Kidney (tissue), 14 donors: ENCODE measurements around the gene ESPNL. TPM values are rescaled to one million over a fixed set of nuclear protein-coding genes. Genes with fewer than 3 reads are reported as not detected.

ENCODE experiments used
- DNase-seq, 5 donors: peaks; one replicate each; pipeline ENCODE4 v3.0.0-alpha.2; 2013 to 2020
- FAIRE-seq: peaks from 2 replicates; lab custom pipeline; 2012; peaks lifted over from hg19 to GRCh38; lab: Jason Lieb, UNC
- H3K27ac ChIP-seq, 2 donors: one replicate each; pipeline ENCODE4 v1.7.0; 2013; ENCODE audit warnings: low read depth in 2 of 2, low read length in 2 of 2, inconsistent platforms in 1 of 2
- H3K27me3 ChIP-seq: one replicate; pipeline ENCODE4 v1.7.1; 2013; ENCODE audit warnings: low read length, inconsistent platforms; ENCODE audit not compliant: control insufficient read depth, insufficient read depth
- H3K36me3 ChIP-seq, 3 donors: one replicate each; pipeline versions ENCODE4 v1.7.0 to v1.7.1; 2013; ENCODE audit warnings: low read length in 3 of 3, control low read depth in 1 of 3, inconsistent platforms in 1 of 3; ENCODE audit not compliant: insufficient read depth in 3 of 3, control insufficient read depth in 2 of 3
- H3K4me1 ChIP-seq, 3 donors: one replicate each; pipeline versions ENCODE4 v1.7.0 to v1.7.1; 2013; ENCODE audit warnings: low read length in 3 of 3, inconsistent platforms in 1 of 3, low read depth in 1 of 3; ENCODE audit not compliant: control insufficient read depth in 2 of 3, insufficient read depth in 2 of 3
- H3K4me3 ChIP-seq, 3 donors: one replicate each; pipeline versions ENCODE4 v1.7.0 to v1.8.1; 2013; ENCODE audit warnings: low read length in 3 of 3, control low read depth in 1 of 3, inconsistent platforms in 1 of 3
- H3K9ac ChIP-seq, 3 donors: one replicate each; pipeline versions ENCODE4 v1.7.0 to v1.7.1; 2013; ENCODE audit warnings: low read length in 3 of 3, control low read depth in 1 of 3, inconsistent platforms in 1 of 3
- H3K9me3 ChIP-seq, 3 donors: one replicate each; pipeline versions ENCODE4 v1.7.0 to v1.7.1; 2013; ENCODE audit warnings: low read length in 3 of 3, control low read depth in 1 of 3, inconsistent platforms in 1 of 3; ENCODE audit not compliant: control insufficient read depth in 2 of 3, insufficient read depth in 1 of 3
- CTCF ChIP-seq: IDR thresholded peaks from 3 replicates; pipeline ENCODE4 v1.5.1; 2012; ENCODE audit warnings: mild to moderate bottlenecking, moderate library complexity, borderline replicate concordance; ENCODE audit not compliant: insufficient read depth; ENCODE audit errors: extremely low read depth
- intact Hi-C: fragments of 100-400 bp; cut with DNase I; formaldehyde crosslinking; loops from one replicate; pipeline ENCODE4 v1.11.1; 2022
- polyA plus RNA-seq: library from polyadenylated mRNA; stranded (reverse); fragments of 350-450 nt; fragmentation: Illumina TruSeq; extraction: RNeasy Lipid Tissue Mini Kit (QIAGEN cat#74804); gene quantifications from one replicate; pipeline ENCODE4 v1.2.3, GENCODE V29; 2014; ENCODE audit warnings: low read depth, low replicate concordance; ENCODE audit not compliant: insufficient read depth
- total RNA-seq: library from RNA; stranded (reverse); fragmentation: NEBNext Ultra II Directional; extraction: Animal tissue kit (Norgen Biotek cat#: 25700); gene quantifications from one replicate; pipeline ENCODE4 v1.2.1, GENCODE V29; 2021
- donor health status: control.
- donor health status: control.
- donor health status: control.
- donor health status: control.
- donor health status: control.
- donor health status: DM: yes; HTN: yes; CAD: no.
- donor health status: Normal renal cell carcinoma (clear cell type).

ESPNL gene
- total and polyA plus RNA-seq, 2 donors from 2014 or later: 0.28 to 2.7 TPM

- Histone ChIP-seq H3K27ac (no peak overlapping the region), H3K36me3 (no peaks in the 10 kb centered on the region), H3K4me1 (peaks cover 0 to 16% (median 15%) of the 10 kb centered on the region in 3 donors), H3K9ac (no peak overlapping the region), H3K4me3 (peak overlapping the region in 2 of 3 donors; percentile 79 to 93), H3K9me3 (no peaks in the 10 kb centered on the region), H3K27me3 (no peaks in the 10 kb centered on the region)
- no peak for DNase-seq
- no peak for TF ChIP-seq CTCF
- no peak for FAIRE-seq
- intact Hi-C loops: no loop called here
These were observed 40.6 kb upstream of the ESPNL start for GRCh38 chr2:238059505-238059904.

- H3K4me3 ChIP-seq: peak overlapping the region; percentile 79 to 93 (median 88)
- no peaks in the 10 kb centered on the region for H3K36me3 ChIP-seq
- H3K4me1 ChIP-seq: peaks cover 0 to 16% (median 15%) of the 10 kb centered on the region in 3 donors
- no peak for FAIRE-seq
- peak overlapping the region; percentile 73 to 78 for H3K27ac ChIP-seq
- H3K9me3 ChIP-seq: no peaks in the 10 kb centered on the region
- H3K9ac ChIP-seq: peak overlapping the region; percentile 50 to 86 (median 71)
- H3K27me3 ChIP-seq: no peaks in the 10 kb centered on the region
- intact Hi-C loops: no loop called here
- no peak for DNase-seq
- TF ChIP-seq CTCF: no peak
These were observed 40.0 kb upstream of the ESPNL start for GRCh38 chr2:238060096-238060541.

GRCh38 chr2:238060542-238061314 lies 39.4 kb upstream of the ESPNL start, which contains the start of gene SCLY:
Gene SCLY, plus strand, starts transcription at chr2:238061001. Its CDS starts 54 bp downstream, at chr2:238061055.
- no peak for TF ChIP-seq CTCF
- peak; percentile 99 for DNase-seq
- Histone ChIP-seq H3K9ac (peak within 1 kb of the TSS; percentile 71 to 86 (median 86)), H3K27me3 (no peaks in the 10 kb centered on the region), H3K36me3 (no peaks in the 10 kb centered on the region), H3K9me3 (no peaks in the 10 kb centered on the region), H3K27ac (peak within 1 kb of the TSS; percentile 73 to 78), H3K4me1 (peaks cover 0 to 16% (median 15%) of the 10 kb centered on the region in 3 donors), H3K4me3 (peak within 1 kb of the TSS; percentile 88 to 93 (median 89))
- no peak for FAIRE-seq
- intact Hi-C loops: no loop called here
